GM18861 (cell line): ENCODE measurements around the gene WWC2.

Experiments
- ATAC-seq: cut with Tn5 transposase; IDR thresholded peaks from one replicate; pipeline ENCODE4 v1.9.1; 2021; ENCODE audit not compliant: unreplicated experiment

WWC2 gene

DNA sequence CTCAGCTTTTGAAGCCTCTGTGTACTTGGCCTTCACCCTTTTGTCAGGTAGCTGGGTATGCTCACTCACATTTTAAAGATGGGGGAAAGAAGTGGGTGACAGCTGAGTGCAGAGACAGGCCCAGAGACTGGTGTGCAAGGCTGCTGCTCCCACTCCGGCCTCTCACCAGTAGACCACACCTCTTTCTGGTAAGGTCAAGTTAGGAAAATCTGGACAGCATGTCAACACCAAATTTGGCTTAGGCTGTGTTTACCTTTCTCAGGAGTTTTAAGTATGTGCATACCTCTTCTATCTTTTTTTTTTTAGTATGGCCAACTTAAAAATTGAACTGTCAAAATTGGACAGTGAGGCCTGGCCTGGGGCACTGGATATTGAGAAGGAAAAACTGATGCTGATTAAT lies 154.4 kb downstream of the WWC2 start:
- no peak for ATAC-seq

DNA sequence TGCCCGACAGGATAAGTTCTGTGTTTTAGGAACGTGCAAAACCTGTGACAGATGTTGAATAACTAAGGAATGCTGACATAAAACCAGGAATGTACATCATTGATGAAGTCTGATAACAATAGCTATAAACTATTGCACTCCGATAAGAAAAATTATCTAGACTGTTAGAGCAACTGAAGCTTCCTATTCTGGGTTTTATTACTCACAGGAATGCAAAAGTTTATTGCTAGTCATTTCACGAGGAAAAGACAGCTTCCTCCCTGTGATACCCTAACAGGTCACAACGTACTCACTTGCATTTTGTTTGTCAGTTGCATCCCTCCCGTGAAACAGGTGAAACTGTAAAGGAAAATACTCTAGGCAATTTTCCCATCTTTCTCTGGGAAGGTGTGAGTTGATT lies 155.1 kb downstream of the WWC2 start:
- no peak for ATAC-seq

DNA sequence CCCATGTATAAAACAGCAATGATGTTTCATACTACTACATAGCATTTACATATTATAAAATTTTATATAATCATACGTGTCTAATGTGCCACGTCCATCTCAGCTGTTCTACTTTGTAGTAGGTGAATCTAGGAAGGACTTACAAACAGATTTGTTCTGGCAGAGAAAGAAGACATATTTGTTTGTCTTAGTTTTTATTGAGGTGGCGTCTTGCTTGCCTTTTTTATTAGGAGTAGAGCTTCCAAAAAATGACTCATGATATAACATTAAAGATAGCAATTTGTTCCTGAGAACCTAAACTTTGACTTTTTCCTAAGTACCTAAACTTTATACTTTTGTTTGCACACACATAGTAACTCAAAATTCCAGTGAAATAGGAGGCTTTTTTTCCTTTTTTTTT lies 156.4 kb downstream of the WWC2 start:
- no peak for ATAC-seq

DNA sequence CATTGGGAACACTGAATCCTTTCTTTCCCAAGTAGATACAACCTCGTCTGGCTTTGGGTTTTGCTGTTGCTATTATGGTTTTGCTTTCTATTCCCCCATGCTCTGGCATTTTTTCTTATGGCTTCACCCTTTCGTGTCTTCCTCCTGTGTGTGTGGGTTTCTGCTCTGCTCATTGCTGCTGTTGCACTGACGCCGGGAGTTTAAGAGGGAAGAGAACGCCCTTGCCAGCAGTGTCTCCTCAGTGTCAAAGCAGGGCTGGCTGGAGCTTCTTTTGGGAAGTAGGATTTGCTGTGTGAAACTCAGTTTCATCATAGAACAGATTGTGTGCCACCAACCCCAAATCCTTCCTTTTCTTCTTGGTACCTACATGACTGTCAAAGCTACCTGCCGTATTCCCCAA lies 157.3 kb downstream of the WWC2 start:
- ATAC-seq, result no peak

DNA sequence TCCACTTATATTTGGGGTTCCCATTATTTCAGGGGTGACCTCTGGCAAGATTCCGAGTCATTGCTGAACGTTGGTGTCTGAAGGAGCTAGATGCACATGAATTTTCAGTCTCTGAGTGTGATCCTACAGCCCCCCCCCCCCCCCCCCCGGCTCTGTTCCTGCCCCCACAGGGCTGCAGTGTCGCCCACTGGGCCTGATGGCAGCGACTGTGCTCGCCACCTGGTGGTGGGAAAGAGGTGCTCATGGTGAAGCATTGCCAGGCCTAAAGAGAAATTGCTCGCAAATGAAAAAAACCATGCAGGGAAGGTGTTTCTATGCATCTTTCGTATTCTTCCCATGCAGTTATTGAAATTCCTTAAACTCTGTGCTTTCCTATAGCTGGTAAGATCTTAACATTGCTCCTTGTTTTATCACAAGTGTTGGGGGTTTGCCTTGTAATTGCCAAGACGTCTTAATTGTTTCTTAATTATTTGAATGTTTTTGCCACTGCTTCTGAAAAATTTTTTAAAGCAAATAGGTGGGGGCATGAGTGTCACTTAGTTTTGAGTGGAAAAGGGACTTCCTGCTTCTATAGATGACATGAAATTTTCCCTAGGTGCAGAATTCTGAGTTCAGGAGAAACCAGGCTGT lies 157.8 kb downstream of the WWC2 start:
- peak; percentile 85 for ATAC-seq

DNA sequence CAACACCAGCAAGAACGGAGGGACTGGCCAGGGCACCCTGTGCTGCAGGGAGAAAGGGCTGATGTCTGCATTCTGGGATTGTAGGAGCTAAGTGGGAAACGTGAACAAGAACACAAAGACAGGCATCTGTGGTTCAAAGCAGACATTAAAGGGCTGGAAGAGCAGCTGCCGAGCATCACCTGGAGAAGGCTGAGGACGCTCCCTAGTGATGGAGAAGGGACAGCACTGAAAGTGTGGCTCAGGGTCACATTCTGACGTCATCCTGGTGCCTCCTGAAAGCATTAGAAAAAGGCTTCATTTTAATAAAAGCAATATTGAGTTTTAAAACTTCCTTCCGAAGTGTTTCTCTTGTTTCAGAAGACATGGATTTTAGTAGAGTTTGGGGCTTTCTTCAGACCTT lies 158.8 kb downstream of the WWC2 start:
- ATAC-seq, result no peak

DNA sequence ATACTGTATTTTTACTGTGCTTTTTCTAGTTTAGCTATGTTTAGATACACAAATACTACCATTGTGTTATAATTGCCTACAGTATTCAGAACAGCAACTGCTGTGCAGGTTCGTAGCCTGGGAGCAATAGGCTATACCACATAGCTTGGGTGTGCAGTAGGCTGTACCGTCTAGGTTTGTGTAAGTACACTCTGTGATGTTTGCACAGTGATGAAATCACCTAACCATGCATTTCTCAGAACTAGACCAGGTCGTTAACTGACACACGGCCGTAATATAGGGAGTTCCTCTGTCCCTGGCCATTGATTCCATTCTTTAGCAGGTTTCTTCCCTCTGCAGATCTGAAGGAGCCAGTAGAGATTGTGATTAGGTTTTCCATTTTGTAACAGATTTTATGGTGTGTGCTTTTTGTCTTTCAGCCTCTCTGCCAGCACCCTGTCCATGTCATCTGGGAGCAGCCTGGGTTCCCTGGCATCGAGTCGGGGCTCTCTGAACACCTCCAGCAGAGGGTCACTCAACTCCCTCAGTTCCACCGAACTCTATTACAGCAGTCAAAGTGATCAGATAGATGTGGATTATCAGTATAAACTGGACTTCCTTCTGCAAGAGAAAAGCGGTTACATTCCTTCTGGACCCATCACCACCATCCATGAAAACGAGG lies 161.6 kb downstream of the WWC2 start:
- ATAC-seq, result no peak

DNA sequence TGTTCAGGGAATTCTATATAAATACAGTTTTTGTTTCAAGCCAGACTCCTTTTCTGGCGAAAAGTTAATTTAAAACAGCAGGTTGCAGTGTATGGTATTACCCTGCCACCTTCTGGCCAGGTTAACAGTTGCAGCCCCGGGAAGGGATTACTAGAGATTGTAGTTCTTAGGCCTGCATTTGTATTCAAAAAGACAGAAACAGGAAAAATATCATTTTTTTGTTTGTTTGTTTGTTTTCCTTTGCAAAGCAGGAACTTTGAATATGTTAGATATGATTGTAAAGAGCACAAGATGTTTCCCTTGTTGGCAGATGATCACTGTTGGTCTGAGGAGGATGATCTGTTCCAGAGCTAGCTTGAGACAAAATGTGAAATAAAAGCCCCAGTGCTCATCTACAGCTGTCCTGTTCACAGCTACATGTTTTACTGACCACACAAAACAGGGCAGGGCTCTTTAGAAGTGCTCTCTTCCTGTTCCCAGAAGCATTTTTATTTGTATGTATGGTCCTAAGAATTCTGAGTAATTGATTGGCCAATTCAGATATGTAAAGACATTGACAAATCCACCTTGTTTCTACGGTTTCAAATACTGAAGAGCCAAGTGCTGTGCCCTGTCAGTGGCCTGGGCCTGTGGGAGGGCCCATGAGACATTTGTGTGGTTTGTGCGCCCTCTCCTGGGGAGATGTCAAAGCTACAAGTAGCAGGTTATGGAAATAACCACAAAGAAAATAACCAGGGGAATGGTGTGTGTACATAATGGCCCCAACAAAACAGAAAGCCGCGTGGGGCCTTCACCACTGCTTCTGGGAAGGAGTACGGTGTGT lies 163.1 kb downstream of the WWC2 start:
- ATAC-seq, result peak; percentile 91

DNA sequence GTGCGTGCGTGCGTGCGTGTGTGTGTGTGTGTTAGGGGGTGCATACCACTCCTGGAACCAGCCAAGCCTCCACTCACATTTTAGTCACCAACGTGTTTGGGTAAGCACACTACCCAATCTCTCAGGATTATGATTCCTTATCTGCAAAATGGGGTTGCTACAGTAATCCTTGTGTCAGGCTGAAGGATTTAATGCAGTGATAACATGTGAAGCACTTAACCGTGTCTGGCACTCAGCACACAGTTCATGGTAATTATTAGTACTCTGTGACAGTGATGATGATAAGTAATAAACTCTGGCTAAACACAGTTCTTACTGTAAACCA lies 163.7 kb downstream of the WWC2 start:
- no peak for ATAC-seq

DNA sequence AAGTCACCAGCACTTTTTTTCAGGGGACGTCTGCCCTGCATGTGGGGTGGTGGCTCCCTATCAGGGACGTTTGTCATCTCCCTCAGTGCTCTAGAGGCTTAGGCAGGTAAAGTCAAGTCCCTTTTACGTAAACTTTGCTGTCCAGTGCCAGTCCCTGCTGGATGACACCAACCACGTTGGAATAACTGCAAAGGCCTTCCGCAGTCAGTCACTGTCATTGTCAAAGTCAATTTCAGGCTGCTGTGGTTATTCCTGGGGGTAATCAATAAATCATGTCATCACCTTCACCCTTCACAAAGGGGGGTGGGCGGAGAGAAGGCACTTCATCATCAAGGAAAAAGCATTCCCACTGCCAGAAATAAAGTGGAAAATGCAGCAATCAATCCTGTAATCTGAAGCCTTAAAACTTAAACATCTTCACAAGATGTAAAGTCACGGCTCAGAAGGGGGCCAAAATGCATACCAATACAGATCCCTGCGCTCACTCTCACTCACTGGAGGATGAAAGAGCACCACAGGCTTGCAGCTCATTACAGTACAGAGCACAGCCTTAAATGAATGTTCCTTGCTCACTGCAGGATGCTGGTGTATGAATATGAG lies 164.8 kb downstream of the WWC2 start:
- ATAC-seq, result no peak

DNA sequence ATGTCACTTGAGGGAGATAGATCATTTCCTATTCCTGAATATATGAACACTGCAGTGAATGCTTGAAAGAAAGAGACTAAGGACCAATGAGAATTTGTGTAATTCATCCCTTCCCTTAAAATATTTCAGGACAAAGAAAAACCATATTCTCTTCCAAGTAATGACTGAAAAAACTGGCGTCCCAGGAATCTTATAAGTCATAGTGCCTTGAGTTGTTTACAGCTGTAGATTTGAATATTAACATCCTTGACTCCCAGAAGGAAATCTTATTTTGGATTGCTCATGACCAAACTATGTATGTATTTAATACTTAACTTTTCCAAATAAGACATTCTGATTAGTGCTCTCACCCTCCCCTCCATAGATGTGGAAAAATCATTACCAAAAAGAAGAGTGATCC lies 165.6 kb downstream of the WWC2 start:
- ATAC-seq, result no peak

DNA sequence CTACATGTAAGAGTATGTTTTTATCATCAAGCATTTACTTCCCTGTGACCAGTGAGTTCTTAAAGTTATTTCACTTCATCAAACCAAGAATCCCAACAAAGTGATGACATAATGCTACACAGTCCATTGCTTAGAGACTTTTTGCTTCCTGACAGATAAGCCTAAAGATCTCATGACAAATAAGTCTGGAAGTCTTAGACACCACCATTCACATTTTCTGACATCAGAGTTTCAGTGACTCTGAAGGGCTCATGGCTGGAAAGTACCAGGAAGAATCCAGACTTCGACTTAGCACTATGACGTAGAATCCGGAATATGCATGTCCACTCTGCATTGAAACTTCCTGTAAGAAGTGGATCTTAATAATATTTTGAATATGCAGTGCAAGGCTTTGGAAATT lies 167.3 kb downstream of the WWC2 start:
- no peak for ATAC-seq

DNA sequence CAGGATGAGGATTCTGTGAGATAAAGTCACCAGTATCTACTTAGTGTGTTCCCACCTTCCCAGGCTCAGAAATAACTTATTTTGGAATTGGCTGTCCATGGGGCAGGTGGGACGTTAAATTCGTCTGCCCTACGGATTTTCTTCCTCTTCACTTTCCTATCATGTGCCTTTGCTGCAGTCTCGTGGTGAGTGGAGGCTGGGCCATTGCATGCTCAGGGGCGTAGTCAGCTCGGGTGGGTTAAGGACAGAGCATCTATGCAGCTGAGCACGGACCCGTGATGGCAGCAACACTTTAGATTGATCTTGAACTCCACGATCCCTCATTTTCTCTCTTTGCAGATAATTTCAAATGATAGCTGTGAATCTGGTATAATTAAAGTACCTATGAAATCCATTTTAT lies 169.5 kb downstream of the WWC2 start:
- ATAC-seq, result no peak

DNA sequence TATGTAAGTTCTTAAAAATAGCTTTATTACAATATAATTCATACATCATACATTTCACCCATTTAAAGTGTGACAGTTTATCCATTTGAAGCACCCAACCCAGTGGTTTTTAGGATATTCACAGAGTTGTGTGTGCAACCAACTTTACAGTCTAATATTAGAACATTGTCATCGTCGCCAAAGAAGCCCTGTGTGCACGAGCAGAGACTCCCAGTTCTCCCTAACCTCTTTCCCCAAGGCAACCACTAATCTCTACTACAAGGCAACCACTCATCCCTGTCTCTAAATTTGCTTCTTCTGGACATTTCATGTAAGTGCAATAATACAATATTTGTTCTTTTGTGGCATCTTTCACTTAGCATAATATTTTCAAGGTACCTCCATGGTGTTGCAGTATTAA lies 173.3 kb downstream of the WWC2 start:
- ATAC-seq, result no peak

DNA sequence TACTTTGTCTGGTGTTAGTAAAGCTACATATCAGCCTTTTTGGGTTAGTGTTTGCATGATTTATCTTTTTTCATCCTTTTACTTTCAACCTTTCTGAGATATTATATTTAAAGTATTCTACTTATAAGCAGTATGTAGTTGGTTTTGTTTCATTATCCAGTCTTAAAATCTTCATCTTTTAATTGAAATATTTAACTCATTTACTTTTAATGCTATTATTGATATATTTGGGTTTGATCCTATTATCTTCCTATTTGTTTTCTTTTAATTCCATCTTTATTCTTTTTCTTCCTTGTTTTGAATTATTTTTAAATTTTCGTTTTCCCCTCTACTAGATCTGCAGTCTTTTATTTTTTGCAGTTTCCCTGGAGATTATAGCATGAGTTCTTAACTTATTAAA lies 177.0 kb downstream of the WWC2 start:
- ATAC-seq, result no peak

DNA sequence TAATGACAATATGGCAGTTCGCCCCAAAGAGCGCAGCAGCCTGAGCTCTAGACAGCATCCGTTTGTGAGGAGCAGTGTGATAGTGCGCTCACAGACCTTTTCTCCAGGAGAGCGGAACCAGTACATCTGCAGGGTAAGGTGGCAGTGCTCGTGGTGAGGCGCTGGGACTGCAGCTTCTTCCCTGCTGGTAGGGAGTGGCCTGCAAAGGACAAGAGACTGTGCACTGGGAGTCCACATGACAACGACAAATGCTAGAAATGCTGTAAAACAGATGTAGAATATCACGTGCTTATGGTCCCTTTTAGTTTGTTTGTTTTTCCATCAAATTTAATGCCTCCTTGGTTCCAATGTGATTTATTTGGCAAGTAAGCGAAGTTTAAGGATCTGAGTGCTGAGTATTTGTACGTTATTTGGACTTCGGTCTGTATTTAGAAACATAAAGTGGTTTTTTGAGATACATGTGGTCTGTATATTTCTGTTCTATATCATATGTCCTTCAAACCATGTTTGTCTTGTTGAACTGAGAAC lies 185.3 kb downstream of the WWC2 start:
- no peak for ATAC-seq

DNA sequence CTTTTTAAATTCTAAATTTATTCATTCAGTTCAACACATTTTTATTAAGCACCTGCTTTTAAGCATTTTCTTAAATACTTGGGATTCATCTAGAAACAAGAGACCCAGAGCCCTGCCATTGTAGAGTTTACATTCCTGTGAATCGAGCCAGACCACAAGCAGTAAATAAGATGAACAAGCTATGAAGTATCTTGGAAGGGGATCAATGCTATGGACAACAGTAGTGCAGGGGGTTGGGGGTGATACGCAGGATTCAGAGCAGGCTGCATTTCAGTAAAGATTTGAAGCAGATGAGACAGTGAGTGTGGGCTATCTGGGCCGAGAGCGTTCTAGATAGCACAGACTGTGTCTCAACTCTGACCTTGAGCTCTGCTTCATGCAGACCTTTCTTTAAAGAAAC lies 185.9 kb downstream of the WWC2 start:
- no peak for ATAC-seq

DNA sequence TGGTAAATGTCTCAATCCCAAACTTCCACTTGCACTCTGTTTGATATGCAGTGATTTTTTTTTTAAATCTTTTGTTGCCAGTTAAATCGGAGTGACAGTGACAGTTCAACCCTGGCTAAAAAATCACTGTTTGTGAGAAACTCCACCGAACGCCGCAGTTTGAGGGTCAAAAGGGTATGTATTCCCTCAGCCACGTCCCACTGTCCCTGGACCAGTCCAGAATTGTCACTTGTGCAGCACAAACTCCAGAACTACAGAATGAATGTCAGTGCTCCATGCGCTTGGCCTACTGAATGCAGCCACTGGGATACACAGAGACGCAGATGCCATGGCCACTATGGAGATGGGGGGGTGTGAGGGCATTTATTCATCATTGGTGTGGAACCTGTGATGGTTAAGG lies 186.8 kb downstream of the WWC2 start:
- no peak for ATAC-seq

DNA sequence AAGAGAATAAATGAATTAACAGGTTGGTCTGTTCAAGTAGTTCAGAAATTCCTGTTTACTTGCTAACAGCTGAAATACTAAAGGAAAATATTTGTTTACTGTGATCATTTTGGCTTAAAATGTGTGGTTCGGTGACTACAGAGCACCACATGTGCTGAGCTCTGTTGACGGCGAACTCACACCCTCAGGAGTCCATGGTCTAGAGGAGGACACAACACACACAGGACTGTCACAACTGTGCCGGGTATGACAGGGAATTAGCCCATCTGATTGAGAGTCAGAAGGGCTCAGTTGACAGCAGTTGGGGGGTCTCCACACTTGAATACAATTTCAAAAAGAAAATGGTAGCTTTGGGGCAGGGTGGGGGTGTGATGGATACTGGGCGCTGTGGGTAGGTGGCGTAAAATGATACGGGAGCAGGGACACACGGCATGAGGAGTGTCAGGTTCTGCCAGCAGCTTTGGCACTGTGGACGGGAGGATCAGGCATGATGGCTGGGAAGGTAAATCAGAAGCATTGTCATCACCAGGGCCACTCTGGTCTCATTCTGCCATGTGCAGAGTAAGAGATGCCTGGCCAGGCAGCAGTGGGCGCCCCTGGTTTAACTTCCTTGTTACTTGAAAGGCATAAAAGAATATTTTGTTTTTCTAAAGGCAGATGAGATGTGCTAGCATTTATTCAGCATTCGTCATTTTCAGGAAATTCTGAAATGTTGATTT lies 187.7 kb downstream of the WWC2 start:
- ATAC-seq, result peak; percentile 18

DNA sequence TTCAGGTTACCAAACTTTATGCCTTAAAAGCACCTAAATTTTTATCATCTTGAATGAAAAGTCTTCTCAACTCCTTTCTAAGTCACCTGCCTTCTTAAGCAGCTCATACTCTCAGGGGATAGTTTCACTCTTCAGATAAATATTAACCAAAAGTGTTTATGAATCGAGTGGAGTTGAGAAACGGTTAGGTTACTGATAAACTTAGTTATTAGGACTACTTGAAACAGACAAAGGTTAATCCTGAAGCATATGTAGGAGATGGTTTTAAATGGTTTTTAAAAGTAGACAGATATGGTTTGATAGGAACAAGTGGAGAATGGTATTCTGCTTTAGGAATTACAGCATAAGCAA lies 188.2 kb downstream of the WWC2 start:
- ATAC-seq, result peak; percentile 83

DNA sequence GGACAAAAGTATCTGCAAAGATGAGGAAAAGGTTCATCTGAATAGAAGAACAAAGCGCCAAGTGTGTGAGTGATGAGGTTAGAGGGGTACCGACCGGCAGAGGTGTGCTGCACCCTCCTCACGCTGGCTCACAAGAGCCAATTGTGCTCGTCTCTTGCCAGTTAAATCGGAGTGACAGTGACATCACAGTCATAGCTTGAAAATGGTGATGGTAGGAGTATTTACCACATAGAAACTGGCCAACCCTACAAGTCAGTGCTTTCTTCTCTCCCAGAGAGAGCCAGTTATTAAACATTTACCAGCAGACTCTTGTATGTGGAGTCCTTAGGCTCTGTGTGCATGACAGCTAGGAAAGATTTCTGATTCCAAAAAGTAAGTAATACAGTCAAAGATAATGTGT lies 188.6 kb downstream of the WWC2 start:
- peak; percentile 82 for ATAC-seq
